ENCODE data around the gene CNGA3. TPM values are rescaled to one million over a fixed set of nuclear protein-coding genes. Genes with fewer than 3 reads are reported as not detected.

Gene CNGA3
- total and polyA plus RNA-seq, 2 donors (not counting 3 experiments of a cell fraction or from before 2014, with no cell fraction given) = not detected

GRCh38 chr2:98391581-98392270 lies 45.5 kb downstream of the CNGA3 start:
- no peak overlapping the region for H3K4me2 ChIP-seq (ENCODE audit: insufficient read depth, low read length)
- dilution Hi-C loops (cut with MboI; ENCODE audit: extremely low pct_ligation_motif_present, low sequenced_read_pairs) = no loop called here
- intact Hi-C loops (cut with micrococcal nuclease) = no loop called here

DNA sequence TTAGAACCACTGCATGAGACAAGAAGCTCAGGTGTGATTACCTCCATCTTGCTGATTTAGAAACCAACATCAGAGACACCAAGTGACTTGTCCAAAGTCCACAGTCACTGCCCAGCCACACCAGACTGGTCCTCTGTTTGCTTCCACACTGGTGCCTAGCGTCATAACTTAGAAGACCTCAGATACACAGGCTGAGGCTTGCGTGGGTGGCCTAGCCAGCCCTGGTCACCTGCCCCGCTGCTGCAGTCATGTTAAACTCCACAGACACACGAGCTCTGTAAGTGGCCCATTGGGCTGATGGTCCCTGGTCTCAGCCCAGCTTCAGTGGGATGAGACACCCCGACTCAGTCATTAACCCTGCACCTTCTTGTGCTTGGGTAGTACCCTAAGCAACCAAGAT lies 47.1 kb downstream of the CNGA3 start:
- dilution Hi-C loops (cut with MboI; ENCODE audit: extremely low pct_ligation_motif_present, low sequenced_read_pairs) = no loop called here
- Histone ChIP-seq H3K4me1 (ENCODE audit: control insufficient read depth, extremely low read depth, insufficient read depth, low read length) (peaks cover 17% of the 10 kb centered on the region), H3K27ac (ENCODE audit: insufficient read depth, low read depth, low read length) (no peak overlapping the region), H2AFZ (ENCODE audit: low read depth, low read length) (no peak overlapping the region), H3K9ac (replicated peaks; ENCODE audit: extremely low read depth, insufficient read depth, low read length) (no peak overlapping the region), H3K36me3 (ENCODE audit: control insufficient read depth in 2 of 2, extremely low read depth in 1 of 2, insufficient read depth in 2 of 2, low read length in 2 of 2) (no peaks in the 10 kb centered on the region), H3K4me3 (replicated peaks in 1 of 3; ENCODE audit: insufficient read depth in 1 of 3, low read depth in 1 of 3, low read length in 3 of 3) (no peak overlapping the region), H3K79me2 (ENCODE audit: control insufficient read depth, insufficient read depth, low read length) (no peaks in the 10 kb centered on the region), H4K20me1 (replicated peaks; ENCODE audit: control insufficient read depth, extremely low read depth, insufficient read depth, low read length) (no peaks in the 10 kb centered on the region), H3K27me3 (ENCODE audit: control insufficient read depth in 2 of 2, insufficient read depth in 2 of 2, low read length in 2 of 2) (peaks cover 0 to 4% of the 10 kb centered on the region in 2 experiments), H3K4me2 (ENCODE audit: insufficient read depth, low read length) (no peak overlapping the region), H3K9me1 (replicated peaks; ENCODE audit: control insufficient read depth, extremely low read depth, insufficient read depth, low read length) (no peaks in the 10 kb centered on the region), H3K9me3 (replicated peaks; ENCODE audit: control insufficient read depth, insufficient read depth, low read length) (no peaks in the 10 kb centered on the region)
- no peak for DNase-seq (ENCODE audit: low read depth, low spot score)
- no TSS peak for BruUV-seq (replicated peaks)
- intact Hi-C loops (cut with micrococcal nuclease) = no loop called here
- CTCF ChIA-PET = interaction anchor here (0.6 kb wide), 1 partner anchor 9 kb away, joined by 3 read pairs; no protein-coding TSS in a partner anchor
- POLR2A ChIA-PET = no interaction called here
- no peak for FAIRE-seq
- TF ChIP-seq EZH2 (IDR thresholded peaks at IDR 0.05; ENCODE audit: borderline replicate concordance, low read depth, low read length, severe bottlenecking) = no peak

More at GRCh38 chr2:98391581-98392270, 45.5 kb downstream of the CNGA3 start:
- Histone ChIP-seq H3K4me1 (ENCODE audit: control insufficient read depth, extremely low read depth, insufficient read depth, low read length) (peaks cover 17% of the 10 kb centered on the region), H3K79me2 (ENCODE audit: control insufficient read depth, insufficient read depth, low read length) (no peaks in the 10 kb centered on the region), H3K9me3 (replicated peaks; ENCODE audit: control insufficient read depth, insufficient read depth, low read length) (no peaks in the 10 kb centered on the region), H4K20me1 (replicated peaks; ENCODE audit: control insufficient read depth, extremely low read depth, insufficient read depth, low read length) (no peaks in the 10 kb centered on the region), H3K36me3 (ENCODE audit: control insufficient read depth in 2 of 2, extremely low read depth in 1 of 2, insufficient read depth in 2 of 2, low read length in 2 of 2) (no peaks in the 10 kb centered on the region), H3K9ac (replicated peaks; ENCODE audit: extremely low read depth, insufficient read depth, low read length) (no peak overlapping the region), H3K27me3 (ENCODE audit: control insufficient read depth in 2 of 2, insufficient read depth in 2 of 2, low read length in 2 of 2) (no peaks in the 10 kb centered on the region), H2AFZ (ENCODE audit: low read depth, low read length) (no peak overlapping the region), H3K9me1 (replicated peaks; ENCODE audit: control insufficient read depth, extremely low read depth, insufficient read depth, low read length) (no peaks in the 10 kb centered on the region), H3K4me3 (replicated peaks in 1 of 3; ENCODE audit: insufficient read depth in 1 of 3, low read depth in 1 of 3, low read length in 3 of 3) (no peak overlapping the region), H3K27ac (ENCODE audit: insufficient read depth, low read depth, low read length) (no peak overlapping the region)
- DNase-seq (ENCODE audit: low read depth, low spot score) (no peak), FAIRE-seq (no peak)
- POLR2A ChIA-PET = no interaction called here
- no TSS peak for BruUV-seq (replicated peaks)
- CTCF ChIA-PET = no interaction called here
- TF ChIP-seq EZH2 (IDR thresholded peaks at IDR 0.05; ENCODE audit: borderline replicate concordance, low read depth, low read length, severe bottlenecking) = no peak
